Esophagus squamous epithelium (tissue), 5 donors: ENCODE results near the gene KCNH5. TPM values are rescaled to one million over a fixed set of nuclear protein-coding genes. Genes with fewer than 3 reads are reported as not detected.

Source experiments
- DNase-seq: peaks from one replicate; lab custom pipeline; 2025; lab: John Stamatoyannopoulos, UW
- H3K27ac ChIP-seq, 4 donors: fragments of 200-600 bp; sonication (generic); one replicate each; pipeline ENCODE4 v1.5.1; 2016 to 2019; ENCODE audit warnings: mild to moderate bottlenecking in 1 of 4
- H3K27me3 ChIP-seq, 4 donors: fragments of 200-600 bp; sonication (generic); 1 replicate in 3 of 4; 2 replicates in 1 of 4; pipeline versions ENCODE4 v1.5.1 to v1.6.0; 2017 to 2021; ENCODE audit warnings: antibody characterized with exemption in 1 of 4
- H3K36me3 ChIP-seq, 3 donors: fragments of 200-600 bp; sonication (generic); one replicate each; pipeline ENCODE4 v1.5.1; 2016 to 2019
- H3K4me1 ChIP-seq, 3 donors: fragments of 200-600 bp; sonication (generic); one replicate each; pipeline ENCODE4 v1.5.1; 2017 to 2019
- H3K4me3 ChIP-seq, 4 donors: fragments of 200-600 bp; sonication (generic); 1 replicate in 3 of 4; 2 replicates in 1 of 4; pipeline ENCODE4 v1.5.1; 2016 to 2019; ENCODE audit warnings: mild to moderate bottlenecking in 2 of 4, moderate library complexity in 1 of 4
- H3K9me3 ChIP-seq, 3 donors: fragments of 200-600 bp; sonication (generic); one replicate each; pipeline ENCODE4 v1.5.1; 2016 to 2019
- POLR2A ChIP-seq, 4 donors: fragments of 450-650 bp; IDR thresholded peaks; one replicate each; pipeline ENCODE4 v1.6.1; 2017; ENCODE audit warnings: antibody characterized with exemption in 4 of 4, mild to moderate bottlenecking in 4 of 4, moderate library complexity in 3 of 4
- WGBS, 2 donors: methylation state at CpG; one replicate each; pipeline ENCODE4 v1.1.5; 2018; 5-methylcytosine and 5-hydroxymethylcytosine counted together
- intact Hi-C: fragments of 100-400 bp; cut with DNase I; formaldehyde crosslinking; loops from one replicate; pipeline ENCODE4 v1.15.0; 2022
- total RNA-seq, 4 donors: library from RNA; depleted of rRNA; stranded (reverse); fragments of >200 nt; gene quantifications; one replicate each; pipeline ENCODE4 v1.1.0, GENCODE V29; 2016
- TF ChIP-seq, protein P1 (sequence below), 6 experiments: fragments of 450-650 bp in 4 of 6; fragments of 200-600 bp in 2 of 6; sonication (generic) in 2 of 6; IDR thresholded peaks; one replicate each; pipeline ENCODE4 v1.5.1; 2016 to 2019; ENCODE audit warnings: antibody characterized with exemption in 6 of 6, mild to moderate bottlenecking in 4 of 6, moderate library complexity in 4 of 6
- donor health status: DM: yes; HTN: yes; CAD: no.

KCNH5 gene
- total RNA-seq, 4 donors from 2014 or later: under 0.01 to 0.06 TPM; not detected in 2

DNA sequence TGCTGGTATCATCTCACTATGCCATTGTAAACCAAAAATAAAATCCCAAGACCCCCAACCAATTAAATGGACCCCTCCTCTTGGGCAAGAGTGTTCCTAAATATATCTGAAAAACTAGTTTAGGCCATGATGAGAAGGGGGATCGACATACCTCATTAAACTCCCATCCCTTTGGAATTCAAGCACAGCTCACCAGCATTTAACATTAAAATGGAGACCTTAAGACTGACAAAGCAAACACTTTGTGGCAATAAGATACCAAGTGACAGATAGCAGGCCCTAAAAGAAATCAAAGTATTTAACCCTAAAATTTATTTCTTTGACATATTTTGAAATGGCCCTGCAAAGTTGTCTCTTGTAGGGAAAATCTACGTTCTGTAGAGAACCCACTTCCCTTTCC lies 387.9 kb downstream of the KCNH5 start:
- no peaks in the 10 kb centered on the region for H3K36me3 ChIP-seq
- TF ChIP-seq, protein P1, sequence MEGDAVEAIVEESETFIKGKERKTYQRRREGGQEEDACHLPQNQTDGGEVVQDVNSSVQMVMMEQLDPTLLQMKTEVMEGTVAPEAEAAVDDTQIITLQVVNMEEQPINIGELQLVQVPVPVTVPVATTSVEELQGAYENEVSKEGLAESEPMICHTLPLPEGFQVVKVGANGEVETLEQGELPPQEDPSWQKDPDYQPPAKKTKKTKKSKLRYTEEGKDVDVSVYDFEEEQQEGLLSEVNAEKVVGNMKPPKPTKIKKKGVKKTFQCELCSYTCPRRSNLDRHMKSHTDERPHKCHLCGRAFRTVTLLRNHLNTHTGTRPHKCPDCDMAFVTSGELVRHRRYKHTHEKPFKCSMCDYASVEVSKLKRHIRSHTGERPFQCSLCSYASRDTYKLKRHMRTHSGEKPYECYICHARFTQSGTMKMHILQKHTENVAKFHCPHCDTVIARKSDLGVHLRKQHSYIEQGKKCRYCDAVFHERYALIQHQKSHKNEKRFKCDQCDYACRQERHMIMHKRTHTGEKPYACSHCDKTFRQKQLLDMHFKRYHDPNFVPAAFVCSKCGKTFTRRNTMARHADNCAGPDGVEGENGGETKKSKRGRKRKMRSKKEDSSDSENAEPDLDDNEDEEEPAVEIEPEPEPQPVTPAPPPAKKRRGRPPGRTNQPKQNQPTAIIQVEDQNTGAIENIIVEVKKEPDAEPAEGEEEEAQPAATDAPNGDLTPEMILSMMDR (IDR thresholded peaks at IDR 0.05): no peak
- TF ChIP-seq POLR2A (IDR thresholded peaks at IDR 0.05): no peak
- 68 to 77% methylated on average over 2 of the region's 2 CpGs for WGBS, 2 donors
- no peak for DNase-seq
- no peak overlapping the region for H3K27ac ChIP-seq
- H3K4me1 ChIP-seq: no peaks in the 10 kb centered on the region
- intact Hi-C loops: no loop called here
- no peaks in the 10 kb centered on the region for H3K27me3 ChIP-seq
- H3K4me3 ChIP-seq: no peak overlapping the region
- no peaks in the 10 kb centered on the region for H3K9me3 ChIP-seq

DNA sequence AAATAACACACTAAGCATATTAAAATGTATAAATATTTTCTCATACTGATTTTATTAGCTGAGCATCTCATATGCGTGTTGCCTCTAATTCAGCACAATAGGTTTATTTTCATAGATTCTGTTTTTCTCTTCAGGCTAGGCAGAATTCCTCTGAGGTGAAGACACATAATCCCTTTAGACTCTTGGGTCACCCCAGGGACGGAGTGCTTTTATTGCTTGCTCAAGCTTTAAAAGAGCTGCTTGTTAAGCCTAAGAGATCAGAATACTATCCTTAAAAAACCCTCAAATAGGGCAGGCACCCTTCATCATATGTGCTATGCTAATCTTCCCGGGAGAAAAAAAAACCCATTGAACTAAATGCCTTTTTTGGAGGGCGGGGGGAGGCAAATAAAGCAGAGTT lies 390.1 kb downstream of the KCNH5 start:
- Histone ChIP-seq H3K36me3 (no peaks in the 10 kb centered on the region), H3K4me3 (no peak overlapping the region), H3K27ac (no peak overlapping the region), H3K4me1 (no peaks in the 10 kb centered on the region), H3K9me3 (no peaks in the 10 kb centered on the region), H3K27me3 (no peaks in the 10 kb centered on the region)
- DNase-seq: no peak
- TF ChIP-seq, protein P1 (IDR thresholded peaks at IDR 0.05): no peak
- no peak for TF ChIP-seq POLR2A (IDR thresholded peaks at IDR 0.05)
- WGBS, 2 donors: 55 to 56% methylated on average over 4 of the region's 4 CpGs
- intact Hi-C loops: no loop called here

GRCh38 chr14:62654641-62655040 lies 390.6 kb downstream of the KCNH5 start:
- Histone ChIP-seq H3K36me3 (no peaks in the 10 kb centered on the region), H3K9me3 (no peaks in the 10 kb centered on the region), H3K27me3 (no peaks in the 10 kb centered on the region), H3K4me1 (no peaks in the 10 kb centered on the region), H3K4me3 (no peak overlapping the region), H3K27ac (no peak overlapping the region)
- no peak for DNase-seq
- no peak for TF ChIP-seq POLR2A (IDR thresholded peaks at IDR 0.05)
- TF ChIP-seq, protein P1 (IDR thresholded peaks at IDR 0.05): no peak
- WGBS, 2 donors: 40 to 54% methylated on average over 5 of the region's 5 CpGs
- intact Hi-C loops: no loop called here

Other genes with a start within 250 kb of the KCNH5 start
- 1 to 10 TPM in 2 of 4 donors, under 1 TPM in 2; 0.64 to 9.5 (median 0.87) TPM for gene RHOJ, start 159.0 kb upstream of the KCNH5 start, total RNA-seq